Stimulated activated CD8-positive, alpha-beta memory T cell treated with anti-CD3 and anti-CD28 coated beads, Interleukin-4, amount 100 ng/mL, for 1 hour (primary cell): ENCODE measurements around the gene CMSS1.

Source experiments
- DNase-seq, 2 donors: peaks; one replicate each; pipeline ENCODE4 v3.0.0-alpha.2; 2020; ENCODE audit warnings: low read depth in 2 of 2, low spot score in 1 of 2

Gene CMSS1

GRCh38 chr3:99957151-99957796 is 139.6 kb downstream of the CMSS1 start:
- DNase-seq, result no peak

DNA sequence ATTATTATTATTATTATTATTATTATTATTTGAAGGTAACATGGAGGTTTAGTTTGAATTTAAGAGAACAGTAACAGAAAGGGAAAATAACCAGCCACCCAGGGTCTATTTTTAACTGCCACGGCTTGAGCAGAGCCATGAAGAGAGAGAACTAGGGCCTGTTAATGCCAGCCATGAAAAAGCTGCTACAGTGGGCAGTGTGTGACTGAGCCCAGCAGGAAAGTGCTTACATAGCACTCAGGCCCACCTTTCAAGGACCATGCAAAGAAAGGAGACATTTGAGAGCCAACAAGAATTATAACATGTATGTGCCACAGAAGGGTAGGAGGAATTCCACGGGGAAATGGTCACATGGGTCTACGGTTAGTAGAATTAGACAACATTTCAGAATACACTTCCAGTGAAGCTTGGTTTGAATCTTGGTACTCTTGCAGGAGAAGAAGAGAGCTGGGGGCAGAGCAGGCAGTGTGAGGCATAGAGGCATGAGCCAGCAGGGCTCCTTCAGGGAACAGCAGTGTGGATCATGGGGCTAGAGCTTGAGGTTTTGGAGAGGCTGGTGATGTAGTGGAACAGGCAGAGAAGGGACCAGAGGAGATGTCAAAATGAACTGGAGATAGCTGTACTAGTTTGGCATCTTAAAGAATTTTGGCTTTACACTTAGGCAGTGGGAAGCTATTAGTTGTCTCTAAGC is 140.7 kb downstream of the CMSS1 start:
- DNase-seq, result no peak

DNA sequence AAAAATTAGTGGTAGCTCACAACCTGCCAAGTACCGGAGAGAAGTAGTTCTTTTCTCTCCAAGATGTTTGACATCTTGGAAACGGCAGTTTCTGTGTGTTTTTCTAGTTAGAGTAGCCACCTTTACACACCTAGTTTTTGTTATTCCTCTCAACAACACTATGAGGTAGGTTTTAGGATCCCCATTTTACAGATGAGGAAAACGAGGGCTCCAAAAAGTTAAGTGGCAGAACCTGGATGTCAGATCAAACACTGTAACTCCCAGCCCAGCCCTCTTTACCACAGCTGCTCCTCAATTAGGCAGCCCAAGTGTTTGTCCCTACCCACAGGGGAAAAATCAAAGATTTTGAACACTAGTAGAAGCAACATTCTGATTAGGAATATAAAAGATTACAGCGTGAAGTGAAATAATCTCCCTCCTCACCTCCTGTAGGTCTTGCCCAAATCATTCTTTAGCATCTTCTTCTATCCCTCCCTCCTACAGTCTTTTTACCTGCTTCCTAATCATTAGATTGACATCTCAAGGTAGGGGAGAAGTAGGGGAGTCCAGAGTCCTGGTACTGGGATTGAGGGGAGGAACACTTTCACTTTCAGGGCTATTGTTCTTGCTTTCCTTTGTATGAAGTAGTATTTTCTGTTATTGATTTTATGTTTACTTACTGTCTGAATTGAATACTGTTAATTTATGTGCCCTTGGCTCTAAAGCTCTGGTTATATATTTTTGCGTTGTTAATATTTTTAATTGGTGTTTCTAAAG is 142.6 kb downstream of the CMSS1 start:
- DNase-seq, result no peak

- DNase-seq, result no peak
Observed at GRCh38 chr3:99960941-99961340, 143.3 kb downstream of the CMSS1 start.

- no peak for DNase-seq
Observed at GRCh38 chr3:99961756-99962515, 144.3 kb downstream of the CMSS1 start.

- no peak for DNase-seq
Observed at GRCh38 chr3:99962703-99963102, 145.0 kb downstream of the CMSS1 start.

DNA sequence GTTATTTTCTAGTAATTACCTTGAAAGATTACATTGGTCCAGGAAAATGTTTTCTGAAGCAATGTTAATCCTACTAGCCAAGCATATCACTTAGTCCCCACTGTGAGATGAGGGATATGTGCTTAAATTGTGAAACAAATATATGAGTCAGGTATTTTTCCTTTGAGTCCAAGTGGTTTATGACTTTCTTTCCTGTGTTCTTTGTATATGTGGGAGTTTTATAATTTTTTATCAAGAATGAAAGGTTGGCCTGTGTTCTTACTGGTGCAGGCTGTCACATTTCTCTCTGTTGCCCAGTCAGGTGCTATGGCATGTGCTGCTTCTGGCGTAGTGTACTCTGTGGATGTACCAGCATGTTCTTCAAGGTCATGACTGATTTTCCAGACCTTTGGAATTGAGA is 147.4 kb downstream of the CMSS1 start:
- DNase-seq, result no peak

- no peak for DNase-seq
Observed at GRCh38 chr3:99965681-99966408, 148.2 kb downstream of the CMSS1 start.

DNA sequence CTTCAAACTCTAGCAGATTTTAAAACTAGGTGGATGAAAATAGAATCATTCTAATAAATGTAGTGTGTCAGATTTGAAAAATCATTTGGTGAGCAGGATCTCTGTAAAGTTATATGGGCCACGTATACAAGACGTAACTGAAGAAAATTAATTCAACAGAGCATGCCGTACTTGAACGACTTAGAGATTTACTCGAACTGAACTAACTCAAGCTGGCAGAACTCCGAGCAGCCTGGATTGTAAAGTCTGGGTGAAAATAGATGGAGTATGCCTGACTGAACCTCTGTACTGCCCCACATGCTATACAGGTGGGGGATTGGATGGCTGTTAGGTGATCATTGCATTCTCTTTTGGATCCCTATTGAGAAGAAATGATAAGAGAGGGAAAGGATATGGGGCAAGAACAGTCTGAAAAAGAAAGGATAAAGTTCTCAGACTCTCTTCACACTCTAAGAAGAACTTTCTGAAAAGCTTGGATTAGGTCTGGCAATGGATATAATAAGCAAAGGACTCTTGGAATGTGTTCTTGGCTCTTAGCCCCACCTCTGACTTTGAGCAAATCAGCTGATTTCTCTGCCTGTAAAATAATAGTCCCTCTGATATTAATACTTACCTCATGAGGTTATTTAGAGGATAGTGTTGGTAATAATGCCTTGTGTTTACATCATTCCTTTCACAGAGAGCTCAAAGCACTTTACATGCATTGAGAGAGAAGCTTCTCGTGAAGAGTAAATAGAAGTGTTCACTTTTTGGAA is 149.2 kb downstream of the CMSS1 start:
- no peak for DNase-seq

DNA sequence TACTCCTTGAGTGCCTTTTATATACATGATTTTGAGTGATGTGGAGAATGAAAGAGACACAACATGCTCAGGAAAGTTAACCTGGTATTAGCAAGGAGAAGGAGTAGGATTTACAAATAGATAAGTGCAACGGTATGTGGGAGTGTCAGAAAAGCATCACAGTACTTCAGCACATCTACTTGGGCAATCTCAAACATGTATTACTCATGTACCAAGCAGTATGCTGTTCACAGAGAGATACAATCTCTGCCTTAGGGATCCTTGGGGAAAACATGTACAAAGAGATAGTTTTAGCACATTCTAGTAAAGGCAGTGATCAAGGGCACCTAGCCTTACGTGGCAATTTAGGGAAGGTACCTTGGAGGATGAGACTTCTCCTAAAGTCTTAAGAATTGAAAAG is 150.1 kb downstream of the CMSS1 start:
- DNase-seq, result no peak

DNA sequence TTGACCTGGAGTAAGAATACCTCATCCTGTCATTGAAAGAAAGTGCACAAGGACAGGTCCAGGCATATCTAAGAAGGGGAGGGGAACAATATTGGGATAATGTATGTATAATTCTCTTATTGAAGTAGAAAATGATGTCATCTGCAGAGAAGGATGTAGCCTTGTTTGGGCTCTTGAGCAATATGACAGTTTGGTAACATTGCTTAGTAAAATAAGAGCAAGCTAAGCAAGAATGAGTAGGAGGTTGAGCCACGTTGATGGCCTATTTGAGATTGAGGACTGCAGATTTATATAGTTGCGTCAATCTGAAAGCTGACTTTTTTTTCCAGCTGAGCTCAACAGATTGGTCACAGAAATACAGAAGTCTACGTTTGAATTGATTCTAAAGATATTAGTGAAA is 151.5 kb downstream of the CMSS1 start:
- DNase-seq, result no peak

- no peak for DNase-seq
Observed at GRCh38 chr3:99970198-99970597, 152.5 kb downstream of the CMSS1 start.

- no peak for DNase-seq
Observed at GRCh38 chr3:99971761-99972160, 154.1 kb downstream of the CMSS1 start.

GRCh38 chr3:99972380-99973104 is 154.9 kb downstream of the CMSS1 start:
- no peak for DNase-seq

GRCh38 chr3:99974989-99975388 is 157.3 kb downstream of the CMSS1 start:
- DNase-seq, result no peak

- no peak for DNase-seq
Observed at GRCh38 chr3:99976584-99976983, 158.9 kb downstream of the CMSS1 start.

GRCh38 chr3:99978221-99978620 is 160.6 kb downstream of the CMSS1 start:
- DNase-seq, result no peak

- no peak for DNase-seq
Observed at GRCh38 chr3:99980606-99981005, 162.9 kb downstream of the CMSS1 start.

DNA sequence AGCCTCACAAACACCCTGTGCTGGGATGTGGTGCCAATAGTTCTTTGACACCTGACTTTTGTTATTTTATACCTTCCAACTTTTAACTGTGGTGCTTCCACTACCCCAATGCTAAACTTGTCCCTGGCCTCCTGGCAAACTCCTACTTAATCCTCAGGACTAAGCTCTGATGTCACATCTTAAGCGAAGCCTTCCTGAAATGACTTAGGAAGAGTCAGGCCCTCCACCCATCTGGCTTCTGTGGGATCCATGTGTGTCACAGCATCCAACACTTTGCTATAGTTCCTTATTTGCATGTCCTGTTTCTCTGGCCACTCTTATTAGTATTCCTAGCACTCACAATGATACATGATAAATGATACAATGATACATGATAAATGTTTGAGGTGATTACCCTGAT is 163.5 kb downstream of the CMSS1 start:
- no peak for DNase-seq

DNA sequence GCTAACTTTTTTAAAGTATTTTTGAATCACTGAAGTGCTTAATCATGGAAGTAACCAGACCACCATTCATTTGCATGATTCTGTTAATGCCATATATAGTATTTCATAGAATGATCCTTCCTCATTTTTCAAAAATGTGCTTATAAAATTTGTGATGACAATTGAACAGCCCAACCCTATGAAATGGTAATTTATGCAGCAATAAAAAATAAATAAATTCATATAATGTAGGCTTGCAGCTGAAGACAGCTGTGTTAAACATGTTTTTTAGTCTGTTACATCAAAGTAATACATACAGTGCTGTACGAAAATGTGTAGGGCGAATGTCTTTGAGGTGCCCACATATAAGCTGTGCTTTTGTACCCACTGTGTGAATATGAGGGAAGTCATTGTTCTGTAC is 165.0 kb downstream of the CMSS1 start:
- no peak for DNase-seq
